ENCODE data around the gene SLC2A13.
"Not testable (repeated sequence)": the region's sequence is repeated elsewhere in the genome, so short reads cannot be mapped to it uniquely, and the experiment has no call there.

Gene SLC2A13

GRCh38 chr12:39923364-39923763, 182.5 kb downstream of the SLC2A13 start:
- no peak for DNase-seq (ENCODE audit: low spot score)

- not testable (repeated sequence) for DNase-seq (ENCODE audit: low spot score)
Observed at GRCh38 chr12:39922598-39922997, 183.3 kb downstream of the SLC2A13 start.

- DNase-seq (ENCODE audit: low spot score): no peak
Observed at GRCh38 chr12:39920647-39921046, 185.2 kb downstream of the SLC2A13 start.

- no peak for DNase-seq (ENCODE audit: low spot score)
Observed at GRCh38 chr12:39920222-39920621, 185.7 kb downstream of the SLC2A13 start.

- DNase-seq (ENCODE audit: low spot score): no peak
Observed at GRCh38 chr12:39919790-39920189, 186.1 kb downstream of the SLC2A13 start.

GRCh38 chr12:39915249-39915648, 190.6 kb downstream of the SLC2A13 start:
- DNase-seq (ENCODE audit: low spot score): no peak

- no peak for DNase-seq (ENCODE audit: low spot score)
Observed at GRCh38 chr12:39912211-39912980, 193.5 kb downstream of the SLC2A13 start.

- DNase-seq (ENCODE audit: low spot score): no peak
Observed at GRCh38 chr12:39906237-39906636, 199.6 kb downstream of the SLC2A13 start.

GRCh38 chr12:39905152-39905551, 200.7 kb downstream of the SLC2A13 start:
- peak; percentile 65 for DNase-seq (ENCODE audit: low spot score)

- DNase-seq (ENCODE audit: low spot score): no peak
Observed at GRCh38 chr12:39902821-39903220, 203.1 kb downstream of the SLC2A13 start.

GRCh38 chr12:39897315-39897714, 208.6 kb downstream of the SLC2A13 start:
- no peak for DNase-seq (ENCODE audit: low spot score)

- DNase-seq (ENCODE audit: low spot score): not testable (repeated sequence)
Observed at GRCh38 chr12:39893388-39893787, 212.5 kb downstream of the SLC2A13 start.

- no peak for DNase-seq (ENCODE audit: low spot score)
Observed at GRCh38 chr12:39892146-39892545, 213.7 kb downstream of the SLC2A13 start.

GRCh38 chr12:39887856-39888255, 218.0 kb downstream of the SLC2A13 start:
- DNase-seq (ENCODE audit: low spot score): no peak

GRCh38 chr12:39886106-39886505, 219.8 kb downstream of the SLC2A13 start:
- no peak for DNase-seq (ENCODE audit: low spot score)

GRCh38 chr12:39884616-39885125, 221.2 kb downstream of the SLC2A13 start:
- no peak for DNase-seq (ENCODE audit: low spot score)

- DNase-seq (ENCODE audit: low spot score): no peak
Observed at GRCh38 chr12:39883411-39883810, 222.5 kb downstream of the SLC2A13 start.

- no peak for DNase-seq (ENCODE audit: low spot score)
Observed at GRCh38 chr12:39878753-39879152, 227.1 kb downstream of the SLC2A13 start.

- DNase-seq (ENCODE audit: low spot score): no peak
Observed at GRCh38 chr12:39875721-39876120, 230.2 kb downstream of the SLC2A13 start.

- no peak for DNase-seq (ENCODE audit: low spot score)
Observed at GRCh38 chr12:39874785-39875184, 231.1 kb downstream of the SLC2A13 start.

GRCh38 chr12:39873065-39873464, 232.8 kb downstream of the SLC2A13 start:
- DNase-seq (ENCODE audit: low spot score): no peak

GRCh38 chr12:39872425-39872824, 233.5 kb downstream of the SLC2A13 start:
- no peak for DNase-seq (ENCODE audit: low spot score)

GRCh38 chr12:39868328-39868725, 237.6 kb downstream of the SLC2A13 start:
- DNase-seq (ENCODE audit: low spot score): no peak

Measured in GM03348 (cell line).